Stomach smooth muscle (tissue), 2 donors: ENCODE results near the gene IFT27.
A peak's percentile ranks its signal among the peaks of the same experiment; 100 is the strongest.

Experiments
- H3K27ac ChIP-seq: one replicate; pipeline ENCODE4 v1.7.0; 2013; ENCODE audit warnings: mild to moderate bottlenecking, low read length, inconsistent platforms
- H3K27me3 ChIP-seq, 2 donors: one replicate each; pipeline ENCODE4 v1.7.0; 2013; ENCODE audit warnings: low read length in 2 of 2; ENCODE audit not compliant: insufficient read depth in 2 of 2, control insufficient read depth in 1 of 2
- H3K36me3 ChIP-seq, 2 donors: one replicate each; pipeline ENCODE4 v1.7.0; 2013; ENCODE audit warnings: low read length in 2 of 2; ENCODE audit not compliant: control insufficient read depth in 2 of 2, insufficient read depth in 2 of 2
- H3K4me1 ChIP-seq: one replicate; pipeline ENCODE4 v1.7.0; 2013; ENCODE audit warnings: low read length; ENCODE audit not compliant: control insufficient read depth, insufficient read depth
- H3K4me3 ChIP-seq, 2 donors: one replicate each; pipeline ENCODE4 v1.7.0; 2013; ENCODE audit warnings: low read length in 2 of 2
- H3K9ac ChIP-seq, 2 donors: one replicate each; pipeline ENCODE4 v1.7.0; 2013; ENCODE audit warnings: low read length in 2 of 2, mild to moderate bottlenecking in 1 of 2
- H3K9me3 ChIP-seq, 2 donors: one replicate each; pipeline ENCODE4 v1.7.0; 2013; ENCODE audit warnings: low read length in 2 of 2; ENCODE audit not compliant: control insufficient read depth in 2 of 2
- donor health status: healthy.
- donor health status: Pancreatic carcinoma.

Gene IFT27

GRCh38 chr22:36764641-36765040 is 11.3 kb downstream of the IFT27 start:
- Histone ChIP-seq H3K9ac (no peak overlapping the region), H3K4me3 (no peak overlapping the region), H3K27me3 (no peaks in the 10 kb centered on the region), H3K9me3 (no peaks in the 10 kb centered on the region), H3K4me1 (peaks cover 29% of the 10 kb centered on the region), H3K36me3 (peaks cover 15 to 16% of the 10 kb centered on the region in 2 donors), H3K27ac (no peak overlapping the region)

DNA sequence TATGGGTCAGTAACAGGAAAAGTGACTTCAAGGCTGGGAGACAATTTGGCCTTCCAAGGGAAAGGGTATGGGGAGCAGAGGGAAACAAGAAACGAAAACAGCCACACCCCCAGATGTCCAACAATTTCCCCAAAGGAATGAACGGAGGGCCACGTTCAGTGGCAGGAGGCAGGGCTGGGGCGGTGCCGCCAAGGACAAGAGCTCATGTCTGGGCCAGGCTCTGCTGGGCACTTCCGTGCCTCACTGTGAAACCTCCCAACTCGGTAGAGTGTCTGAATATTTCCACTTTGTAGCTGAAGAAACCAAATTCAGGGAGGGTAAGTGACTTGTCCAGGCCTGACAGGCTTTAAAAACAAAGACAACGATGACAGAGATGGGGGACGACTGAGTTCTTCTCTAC is 11.9 kb downstream of the IFT27 start:
- Histone ChIP-seq H3K36me3 (peaks cover 15 to 16% of the 10 kb centered on the region in 2 donors), H3K9me3 (no peaks in the 10 kb centered on the region), H3K27me3 (no peaks in the 10 kb centered on the region), H3K9ac (no peak overlapping the region), H3K27ac (no peak overlapping the region), H3K4me3 (no peak overlapping the region), H3K4me1 (peaks cover 29% of the 10 kb centered on the region)

- Histone ChIP-seq H3K4me1 (peaks cover 29% of the 10 kb centered on the region), H3K4me3 (no peak overlapping the region), H3K9me3 (no peaks in the 10 kb centered on the region), H3K27me3 (no peaks in the 10 kb centered on the region), H3K9ac (no peak overlapping the region), H3K27ac (no peak overlapping the region), H3K36me3 (peaks cover 15 to 16% of the 10 kb centered on the region in 2 donors)
Observed at GRCh38 chr22:36763576-36763975, 12.3 kb downstream of the IFT27 start.

- H3K4me1 ChIP-seq: peaks cover 29% of the 10 kb centered on the region
- H3K27ac ChIP-seq: peak overlapping the region; percentile 46
- H3K9ac ChIP-seq: no peak overlapping the region
- no peaks in the 10 kb centered on the region for H3K9me3 ChIP-seq
- peak overlapping the region in 1 of 2 donors; percentile 35 for H3K4me3 ChIP-seq
- no peaks in the 10 kb centered on the region for H3K27me3 ChIP-seq
- peaks cover 15 to 16% of the 10 kb centered on the region in 2 donors for H3K36me3 ChIP-seq
Observed at GRCh38 chr22:36762687-36763260, 13.1 kb downstream of the IFT27 start.

DNA sequence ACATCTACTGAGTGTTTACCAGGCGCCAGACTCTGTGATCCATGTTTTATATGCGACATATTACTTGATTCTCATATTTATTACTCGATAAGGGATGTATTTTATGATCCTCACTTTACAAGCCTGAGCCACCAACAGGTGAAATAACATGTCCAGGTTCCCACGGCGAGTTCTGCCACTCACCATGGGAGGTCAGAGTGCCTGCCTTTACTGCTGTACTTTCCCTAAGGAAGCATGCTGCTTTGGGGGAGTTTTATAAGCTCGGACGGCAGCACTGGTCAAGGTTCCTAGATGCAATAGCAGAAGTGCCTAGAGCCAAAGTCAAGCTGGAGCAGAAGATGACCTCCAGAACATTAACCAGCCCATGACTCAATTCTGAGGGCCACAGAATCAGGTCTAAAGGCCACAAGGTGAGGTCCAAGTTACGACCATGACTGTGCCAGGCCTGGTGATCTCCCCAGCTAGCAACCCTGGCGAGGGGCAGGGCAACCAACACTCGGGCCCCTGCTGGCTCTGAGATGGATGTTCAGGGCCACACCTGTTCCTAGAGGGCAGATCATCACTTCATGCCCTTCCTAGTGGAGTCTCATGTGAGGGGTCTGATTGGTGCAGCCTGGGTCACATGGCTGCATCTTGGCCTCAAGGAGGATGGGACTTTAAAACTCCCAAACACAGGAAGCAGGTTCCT is 14.2 kb downstream of the IFT27 start:
- no peaks in the 10 kb centered on the region for H3K27me3 ChIP-seq
- H3K4me1 ChIP-seq: peaks cover 29% of the 10 kb centered on the region
- peak overlapping the region; percentile 46 for H3K27ac ChIP-seq
- H3K9me3 ChIP-seq: no peaks in the 10 kb centered on the region
- no peak overlapping the region for H3K9ac ChIP-seq
- H3K4me3 ChIP-seq: no peak overlapping the region
- peaks cover 10 to 11% of the 10 kb centered on the region in 2 donors for H3K36me3 ChIP-seq

GRCh38 chr22:36760786-36761185 is 15.1 kb downstream of the IFT27 start:
- no peak overlapping the region for H3K27ac ChIP-seq
- H3K27me3 ChIP-seq: peaks cover 0 to 3% of the 10 kb centered on the region in 2 donors
- H3K9ac ChIP-seq: no peak overlapping the region
- H3K36me3 ChIP-seq: peaks cover 5% of the 10 kb centered on the region in 2 donors
- no peaks in the 10 kb centered on the region for H3K9me3 ChIP-seq
- no peak overlapping the region for H3K4me3 ChIP-seq
- H3K4me1 ChIP-seq: peaks cover 29% of the 10 kb centered on the region

DNA sequence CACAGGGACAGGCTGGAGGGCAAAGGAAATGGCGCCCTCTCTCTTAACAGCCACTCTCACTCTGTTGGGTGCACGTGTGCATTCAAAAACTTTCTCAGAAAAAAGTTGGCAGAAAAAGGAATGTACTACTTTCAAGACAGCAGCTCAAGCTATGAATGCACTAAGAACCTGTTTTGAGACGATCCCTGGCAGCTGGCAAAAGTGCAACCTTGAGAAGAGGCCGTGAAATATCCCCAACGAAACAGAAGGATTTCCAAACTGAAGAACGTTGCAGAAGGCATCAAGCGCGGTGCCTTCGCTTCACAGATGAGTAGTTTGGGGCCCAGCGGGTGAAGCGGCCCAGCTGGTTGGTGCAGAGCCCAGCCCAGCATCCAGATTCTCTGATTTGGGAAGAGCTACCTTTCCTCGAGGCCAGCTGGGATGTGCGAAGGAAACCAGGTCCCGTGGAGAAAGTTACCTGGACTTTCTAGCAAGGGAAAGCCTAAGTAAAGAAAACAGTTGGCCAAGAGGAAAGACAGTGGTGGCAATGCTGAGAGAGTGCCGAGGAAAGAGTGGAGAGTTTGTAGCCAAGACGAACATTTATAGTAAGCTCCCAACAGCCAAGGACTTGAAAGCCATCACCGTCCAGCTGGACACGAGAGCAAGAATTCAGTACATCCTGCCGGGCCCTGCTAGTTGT is 16.3 kb downstream of the IFT27 start:
- Histone ChIP-seq H3K9ac (no peak overlapping the region), H3K36me3 (peaks cover 0 to 3% of the 10 kb centered on the region in 2 donors)

GRCh38 chr22:36758792-36759271 is 17.1 kb downstream of the IFT27 start:
- peaks cover 0 to 2% of the 10 kb centered on the region in 2 donors for H3K36me3 ChIP-seq
- peaks cover 29% of the 10 kb centered on the region for H3K4me1 ChIP-seq
- H3K27me3 ChIP-seq: peaks cover 10 to 20% of the 10 kb centered on the region in 2 donors
- no peak overlapping the region for H3K4me3 ChIP-seq
- no peak overlapping the region for H3K9ac ChIP-seq
- H3K27ac ChIP-seq: no peak overlapping the region
- H3K9me3 ChIP-seq: no peaks in the 10 kb centered on the region

More for the DNA sequence above, 16.3 kb downstream of the IFT27 start:
- Histone ChIP-seq H3K9me3 (no peaks in the 10 kb centered on the region), H3K4me1 (peaks cover 29% of the 10 kb centered on the region), H3K27me3 (peaks cover 3 to 13% of the 10 kb centered on the region in 2 donors), H3K27ac (no peak overlapping the region), H3K4me3 (no peak overlapping the region)

GRCh38 chr22:36757668-36758211 is 18.2 kb downstream of the IFT27 start:
- H3K9ac ChIP-seq: no peak overlapping the region
- H3K36me3 ChIP-seq: no peaks in the 10 kb centered on the region
- peaks cover 16 to 31% of the 10 kb centered on the region in 2 donors for H3K27me3 ChIP-seq
- peaks cover 20% of the 10 kb centered on the region for H3K4me1 ChIP-seq
- H3K27ac ChIP-seq: no peak overlapping the region
- no peaks in the 10 kb centered on the region for H3K9me3 ChIP-seq
- no peak overlapping the region for H3K4me3 ChIP-seq

GRCh38 chr22:36756746-36757655 is 18.9 kb downstream of the IFT27 start:
- Histone ChIP-seq H3K36me3 (no peaks in the 10 kb centered on the region), H3K4me1 (peaks cover 13% of the 10 kb centered on the region), H3K4me3 (no peak overlapping the region), H3K9me3 (no peaks in the 10 kb centered on the region), H3K9ac (no peak overlapping the region), H3K27ac (no peak overlapping the region), H3K27me3 (peaks cover 16 to 33% of the 10 kb centered on the region in 2 donors)
